Neural progenitor cell (in vitro differentiated cells): ENCODE data around the gene ERC2. TPM values are rescaled to one million over a fixed set of nuclear protein-coding genes. Genes with fewer than 3 reads are reported as not detected.
A peak's percentile ranks its signal among the peaks of the same experiment; 100 is the strongest.

Source experiments
- DNase-seq: peaks from one replicate; pipeline ENCODE4 v3.0.0-alpha.2; 2016; ENCODE audit warnings: low spot score
- H2AFZ ChIP-seq: fragments of 200-600 bp; sonication (generic); replicated peaks from 2 replicates; pipeline ENCODE4 v1.6.1; 2016; ENCODE audit warnings: antibody characterized with exemption
- H3F3A ChIP-seq: fragments of 200-600 bp; sonication (generic); 2 replicates; pipeline ENCODE4 v1.6.1; 2016; ENCODE audit warnings: antibody characterized with exemption, low read depth
- H3K27ac ChIP-seq: fragments of 200-600 bp; sonication (generic); 2 replicates; pipeline ENCODE4 v1.5.1; 2016; ENCODE audit warnings: mild to moderate bottlenecking
- H3K27me3 ChIP-seq: fragments of 200-600 bp; sonication (generic); 2 replicates; pipeline ENCODE4 v1.6.1; 2016; ENCODE audit warnings: mild to moderate bottlenecking, moderate library complexity
- H3K36me3 ChIP-seq: fragments of 200-600 bp; sonication (generic); 2 replicates; pipeline ENCODE4 v1.5.1; 2016
- H3K4me1 ChIP-seq: fragments of 200-600 bp; sonication (generic); 2 replicates; pipeline ENCODE4 v1.6.1; 2016; ENCODE audit warnings: mixed run types
- H3K4me2 ChIP-seq: fragments of 200-600 bp; sonication (generic); 2 replicates; pipeline ENCODE4 v1.6.1; 2016
- H3K4me3 ChIP-seq: fragments of 200-600 bp; sonication (generic); 2 replicates; pipeline ENCODE4 v1.5.1; 2016
- H3K79me2 ChIP-seq: fragments of 200-600 bp; sonication (generic); 2 replicates; pipeline ENCODE4 v1.6.1; 2016; ENCODE audit warnings: low read depth
- H3K9ac ChIP-seq: fragments of 200-600 bp; sonication (generic); 2 replicates; pipeline ENCODE4 v1.6.1; 2016
- H3K9me3 ChIP-seq: fragments of 200-600 bp; sonication (generic); 2 replicates; pipeline ENCODE4 v1.5.1; 2016; ENCODE audit warnings: low read depth
- H4K20me1 ChIP-seq: fragments of 200-600 bp; sonication (generic); 2 replicates; pipeline ENCODE4 v1.6.1; 2016; ENCODE audit warnings: low read depth
- H3K27ac Mint-ChIP-seq: 3 replicates; pipeline ENCODE4 v1.8.0; 2021; ENCODE audit warnings: mixed read lengths
- H3K27me3 Mint-ChIP-seq: 2 replicates; pipeline ENCODE4 v1.8.0; 2022; ENCODE audit warnings: low read depth, mild to moderate bottlenecking, inconsistent platforms, moderate library complexity, mixed read lengths; ENCODE audit not compliant: insufficient read depth
- H3K36me3 Mint-ChIP-seq: 3 replicates; pipeline ENCODE4 v1.8.0; 2021; ENCODE audit warnings: mixed read lengths
- H3K4me1 Mint-ChIP-seq: 3 replicates; pipeline ENCODE4 v1.8.0; 2021; ENCODE audit warnings: mixed read lengths
- H3K4me3 Mint-ChIP-seq: 3 replicates; pipeline ENCODE4 v1.8.0; 2021; ENCODE audit warnings: mild to moderate bottlenecking, moderate library complexity, mixed read lengths
- H3K9me3 Mint-ChIP-seq: 3 replicates; pipeline ENCODE4 v1.8.0; 2020; ENCODE audit warnings: mixed read lengths
- CTCF ChIP-seq: fragments of 200-600 bp; sonication (generic); IDR thresholded peaks from 2 replicates; pipeline ENCODE4 v1.5.1; 2017; ENCODE audit warnings: antibody characterized with exemption, mild to moderate bottlenecking
- EZH2 ChIP-seq: fragments of 200-600 bp; sonication (generic); IDR thresholded peaks from 2 replicates; pipeline ENCODE4 v1.6.1; 2017; ENCODE audit warnings: antibody characterized with exemption, mild to moderate bottlenecking, moderate library complexity
- EZH2phosphoT487 ChIP-seq: fragments of 200-600 bp; sonication (generic); IDR thresholded peaks from 2 replicates; pipeline ENCODE4 v1.6.1; 2017; ENCODE audit warnings: antibody characterized with exemption
- total RNA-seq: library from RNA; depleted of rRNA; stranded (reverse); fragments of >200 nt; gene quantifications from 2 replicates; pipeline ENCODE4 v1.2.3, GENCODE V29; 2015; ENCODE audit warnings: low replicate concordance

ERC2 gene
- total RNA-seq, 1 donor from 2014 or later = 24.8 TPM

- Histone ChIP-seq H3K27ac (no peak overlapping the region), H3F3A (peaks cover 52% of the 10 kb centered on the region), H3K79me2 (no peaks in the 10 kb centered on the region), H3K9ac (no peak overlapping the region), H3K4me3 (peak overlapping the region; percentile 74), H4K20me1 (peaks cover 54% of the 10 kb centered on the region), H3K36me3 (no peaks in the 10 kb centered on the region), H3K9me3 (no peaks in the 10 kb centered on the region), H2AFZ (peak overlapping the region; percentile 69), H3K4me2 (peak overlapping the region; percentile 94), H3K4me1 (peaks cover 40% of the 10 kb centered on the region), H3K27me3 (peaks cover 97% of the 10 kb centered on the region)
- H3K27me3 Mint-ChIP-seq = peaks cover 37% of the 10 kb centered on the region
- peaks cover 7% of the 10 kb centered on the region for H3K36me3 Mint-ChIP-seq
- peaks cover 54% of the 10 kb centered on the region for H3K4me1 Mint-ChIP-seq
- peak overlapping the region; percentile 92 for H3K27ac Mint-ChIP-seq
- DNase-seq = peak; percentile 94
- H3K9me3 Mint-ChIP-seq = no peaks in the 10 kb centered on the region
- H3K4me3 Mint-ChIP-seq = peak overlapping the region; percentile 96
- TF ChIP-seq EZH2phosphoT487 (peak; percentile 32), CTCF (peak; percentile 74), EZH2 (peak; percentile 58)
Measured at GRCh38 chr3:55484801-55485791, 983.2 kb downstream of the ERC2 start.

- H3K27ac Mint-ChIP-seq = no peak overlapping the region
- peaks cover 45% of the 10 kb centered on the region for H3K4me1 Mint-ChIP-seq
- H3K9me3 Mint-ChIP-seq = no peaks in the 10 kb centered on the region
- peak overlapping the region; percentile 96 for H3K4me3 Mint-ChIP-seq
- peaks cover 31% of the 10 kb centered on the region for H3K27me3 Mint-ChIP-seq
- no peaks in the 10 kb centered on the region for H3K36me3 ChIP-seq
- H2AFZ ChIP-seq = no peak overlapping the region
- H3K27me3 ChIP-seq = peaks cover 97% of the 10 kb centered on the region
- H3F3A ChIP-seq = peaks cover 49% of the 10 kb centered on the region
- peak overlapping the region; percentile 94 for H3K4me2 ChIP-seq
- peaks cover 11% of the 10 kb centered on the region for H3K36me3 Mint-ChIP-seq
- H3K9ac ChIP-seq = no peak overlapping the region
- peak; percentile 56 for DNase-seq
- H3K4me1 ChIP-seq = peaks cover 33% of the 10 kb centered on the region
- H3K9me3 ChIP-seq = no peaks in the 10 kb centered on the region
- H3K27ac ChIP-seq = no peak overlapping the region
- peaks cover 54% of the 10 kb centered on the region for H4K20me1 ChIP-seq
- H3K4me3 ChIP-seq = peak overlapping the region; percentile 74
- no peaks in the 10 kb centered on the region for H3K79me2 ChIP-seq
- TF ChIP-seq EZH2phosphoT487 (no peak), EZH2 (no peak), CTCF (no peak)
Measured at GRCh38 chr3:55484191-55484689, 984.0 kb downstream of the ERC2 start.

GRCh38 chr3:55483196-55484095 lies 984.8 kb downstream of the ERC2 start:
- Histone ChIP-seq H3F3A (peaks cover 49% of the 10 kb centered on the region), H3K27ac (no peak overlapping the region), H2AFZ (no peak overlapping the region), H3K4me3 (peak overlapping the region; percentile 74), H3K4me2 (peak overlapping the region; percentile 94), H3K36me3 (no peaks in the 10 kb centered on the region), H3K79me2 (no peaks in the 10 kb centered on the region), H3K27me3 (peaks cover 97% of the 10 kb centered on the region), H4K20me1 (peaks cover 54% of the 10 kb centered on the region), H3K4me1 (peaks cover 33% of the 10 kb centered on the region), H3K9ac (no peak overlapping the region), H3K9me3 (no peaks in the 10 kb centered on the region)
- Mint-ChIP-seq H3K36me3 (peaks cover 15% of the 10 kb centered on the region), H3K27ac (no peak overlapping the region), H3K4me3 (peak overlapping the region; percentile 96), H3K27me3 (peaks cover 29% of the 10 kb centered on the region), H3K4me1 (peaks cover 38% of the 10 kb centered on the region), H3K9me3 (no peaks in the 10 kb centered on the region)
- DNase-seq = peak; percentile 63
- no peak for TF ChIP-seq CTCF
- peak; percentile 68 for TF ChIP-seq EZH2
